Liver (tissue), 9 donors: ENCODE data around the gene RSPH6A. TPM values are rescaled to one million over a fixed set of nuclear protein-coding genes. Genes with fewer than 3 reads are reported as not detected.

ENCODE experiments used
- DNase-seq: peaks from one replicate; pipeline ENCODE4 v3.0.0-alpha.2; 2017; ENCODE audit warnings: low spot score
- H3K27ac ChIP-seq, 2 donors: one replicate each; pipeline ENCODE4 v1.7.0; 2013; ENCODE audit warnings: inconsistent platforms in 2 of 2, low read length in 2 of 2, control low read depth in 1 of 2, low read depth in 1 of 2, mild to moderate bottlenecking in 1 of 2
- H3K27me3 ChIP-seq, 4 donors: one replicate each; pipeline versions ENCODE4 v1.6.1 to v1.7.0; 2013; ENCODE audit warnings: low read length in 3 of 4, inconsistent platforms in 1 of 4, mild to moderate bottlenecking in 1 of 4, moderate library complexity in 1 of 4; ENCODE audit not compliant: control insufficient read depth in 4 of 4, insufficient read depth in 4 of 4
- H3K36me3 ChIP-seq, 4 donors: one replicate each; pipeline versions ENCODE4 v1.6.1 to v1.7.0; 2013; ENCODE audit warnings: low read length in 3 of 4, mild to moderate bottlenecking in 3 of 4, low read depth in 1 of 4, moderate library complexity in 1 of 4; ENCODE audit not compliant: control insufficient read depth in 4 of 4, insufficient read depth in 3 of 4
- H3K4me1 ChIP-seq, 4 donors: one replicate each; pipeline versions ENCODE4 v1.6.1 to v1.7.0; 2013; ENCODE audit warnings: low read length in 3 of 4, mild to moderate bottlenecking in 3 of 4, moderate library complexity in 1 of 4; ENCODE audit not compliant: control insufficient read depth in 4 of 4, insufficient read depth in 4 of 4
- H3K4me3 ChIP-seq, 3 donors: one replicate each; pipeline versions ENCODE4 v1.6.1 to v1.7.0; 2013; ENCODE audit warnings: low read length in 3 of 3, control low read depth in 1 of 3, low read depth in 1 of 3, mild to moderate bottlenecking in 1 of 3
- H3K9ac ChIP-seq, 2 donors: one replicate each; pipeline ENCODE4 v1.7.0; 2013; ENCODE audit warnings: low read length in 2 of 2, mild to moderate bottlenecking in 2 of 2, moderate library complexity in 2 of 2, control low read depth in 1 of 2, low read depth in 1 of 2
- H3K9me3 ChIP-seq, 4 donors: one replicate each; pipeline versions ENCODE4 v1.6.1 to v1.7.0; 2013; ENCODE audit warnings: low read length in 3 of 4; ENCODE audit not compliant: control insufficient read depth in 4 of 4
- ATF3 ChIP-seq: IDR thresholded peaks from 2 replicates; pipeline ENCODE4 v1.6.1; 2016; ENCODE audit warnings: antibody characterized with exemption
- CTCF ChIP-seq: fragments of 150-350 bp; IDR thresholded peaks from 2 replicates; pipeline ENCODE4 v1.5.1; 2017; ENCODE audit warnings: improper control_type of control experiment, low read depth, low read length; ENCODE audit not compliant: missing input control
- EGR1 ChIP-seq, 2 donors: IDR thresholded peaks; 2 replicates each; pipeline ENCODE4 v1.6.1; 2016 to 2018; ENCODE audit warnings: antibody characterized with exemption in 2 of 2, low read depth in 2 of 2
- FOXA1 ChIP-seq: IDR thresholded peaks from 2 replicates; pipeline ENCODE4 v1.6.1; 2016; ENCODE audit warnings: antibody characterized with exemption
- GABPA ChIP-seq, 2 donors: IDR thresholded peaks in 1 of 2; conservative IDR thresholded peaks in 1 of 2; 2 replicates each; pipeline ENCODE4 v1.6.1; 2016; ENCODE audit warnings: antibody characterized with exemption in 2 of 2, mild to moderate bottlenecking in 1 of 2, moderate library complexity in 1 of 2
- HNF4G ChIP-seq: IDR thresholded peaks from 2 replicates; pipeline ENCODE4 v1.6.1; 2016; ENCODE audit warnings: antibody characterized with exemption
- RAD21 ChIP-seq, 2 donors: IDR thresholded peaks; 2 replicates each; pipeline ENCODE4 v1.6.1; 2016; ENCODE audit warnings: antibody characterized with exemption in 2 of 2, mild to moderate bottlenecking in 2 of 2
- SP1 ChIP-seq: IDR thresholded peaks from 2 replicates; pipeline ENCODE4 v1.6.1; 2018; ENCODE audit warnings: antibody characterized with exemption, mild to moderate bottlenecking
- YY1 ChIP-seq: IDR thresholded peaks from 2 replicates; pipeline ENCODE4 v1.6.1; 2016; ENCODE audit warnings: antibody characterized with exemption, mild to moderate bottlenecking
- WGBS: extraction: QIAGEN DNeasy Blood & Tissue Kit; methylation state at CpG from one replicate; pipeline ENCODE4 v1.1.7; 2013; 5-methylcytosine and 5-hydroxymethylcytosine counted together
- polyA plus RNA-seq, 2 donors: library from polyadenylated mRNA; stranded (reverse) in 1 of 2; unstranded in 1 of 2; fragments of 200-250 nt in 1 of 2; fragments of >200 nt in 1 of 2; fragmentation: Nextera tagmentation in 1 of 2; extraction: Ambion mirVana in 1 of 2; gene quantifications; one replicate each; pipeline versions ENCODE4 v1.2.1 to v1.2.3, GENCODE V29; 2013 to 2015
- total RNA-seq, 2 donors: library from RNA; depleted of rRNA; stranded (reverse); fragments of >200 nt; gene quantifications; one replicate each; pipeline ENCODE4 v1.2.3, GENCODE V29; 2014
- TF ChIP-seq, protein P1 (sequence below): IDR thresholded peaks from 2 replicates; pipeline ENCODE4 v1.6.1; 2016; ENCODE audit warnings: antibody characterized with exemption
- TF ChIP-seq, protein P2 (sequence below): IDR thresholded peaks from 2 replicates; pipeline ENCODE4 v1.6.1; 2016; ENCODE audit warnings: antibody characterized with exemption, mild to moderate bottlenecking
- donor health status: healthy.
- donor health status: healthy.
- donor health status: healthy.
- donor health status: healthy.
- donor health status: healthy.

RSPH6A gene
- total and polyA plus RNA-seq, 4 donors = 0.08 TPM; not detected in 3

- TF ChIP-seq CTCF (peak; percentile 81), SP1 (peak; percentile 93)
Observed at GRCh38 chr19:45770192-45771101, 44.7 kb downstream of the RSPH6A start (continued).

- no peaks in the 10 kb centered on the region for H3K27me3 ChIP-seq
- no peaks in the 10 kb centered on the region for H3K9me3 ChIP-seq
- peak overlapping the region; percentile 61 to 64 (median 62) for H3K4me3 ChIP-seq
- peaks cover 9 to 63% (median 29%) of the 10 kb centered on the region in 4 donors for H3K4me1 ChIP-seq
- peak overlapping the region; percentile 32 to 83 for H3K9ac ChIP-seq
- WGBS = under 1% methylated on average over 28 of the region's 28 CpGs
- no peak for TF ChIP-seq RAD21 (IDR thresholded peaks at IDR 0.05)
- no peak for TF ChIP-seq EGR1 (IDR thresholded peaks at IDR 0.05; ENCODE audit: low read depth in 2 of 2)
- TF ChIP-seq, protein P1, sequence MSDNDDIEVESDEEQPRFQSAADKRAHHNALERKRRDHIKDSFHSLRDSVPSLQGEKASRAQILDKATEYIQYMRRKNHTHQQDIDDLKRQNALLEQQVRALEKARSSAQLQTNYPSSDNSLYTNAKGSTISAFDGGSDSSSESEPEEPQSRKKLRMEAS = no peak
- no peak for TF ChIP-seq GABPA (IDR thresholded peaks at IDR 0.05 in 1 of 2, conservative IDR thresholded peaks at IDR 0.05 in 1 of 2)
- TF ChIP-seq YY1 = no peak
- TF ChIP-seq CTCF = no peak
- TF ChIP-seq SP1 = no peak
- TF ChIP-seq, protein P2, sequence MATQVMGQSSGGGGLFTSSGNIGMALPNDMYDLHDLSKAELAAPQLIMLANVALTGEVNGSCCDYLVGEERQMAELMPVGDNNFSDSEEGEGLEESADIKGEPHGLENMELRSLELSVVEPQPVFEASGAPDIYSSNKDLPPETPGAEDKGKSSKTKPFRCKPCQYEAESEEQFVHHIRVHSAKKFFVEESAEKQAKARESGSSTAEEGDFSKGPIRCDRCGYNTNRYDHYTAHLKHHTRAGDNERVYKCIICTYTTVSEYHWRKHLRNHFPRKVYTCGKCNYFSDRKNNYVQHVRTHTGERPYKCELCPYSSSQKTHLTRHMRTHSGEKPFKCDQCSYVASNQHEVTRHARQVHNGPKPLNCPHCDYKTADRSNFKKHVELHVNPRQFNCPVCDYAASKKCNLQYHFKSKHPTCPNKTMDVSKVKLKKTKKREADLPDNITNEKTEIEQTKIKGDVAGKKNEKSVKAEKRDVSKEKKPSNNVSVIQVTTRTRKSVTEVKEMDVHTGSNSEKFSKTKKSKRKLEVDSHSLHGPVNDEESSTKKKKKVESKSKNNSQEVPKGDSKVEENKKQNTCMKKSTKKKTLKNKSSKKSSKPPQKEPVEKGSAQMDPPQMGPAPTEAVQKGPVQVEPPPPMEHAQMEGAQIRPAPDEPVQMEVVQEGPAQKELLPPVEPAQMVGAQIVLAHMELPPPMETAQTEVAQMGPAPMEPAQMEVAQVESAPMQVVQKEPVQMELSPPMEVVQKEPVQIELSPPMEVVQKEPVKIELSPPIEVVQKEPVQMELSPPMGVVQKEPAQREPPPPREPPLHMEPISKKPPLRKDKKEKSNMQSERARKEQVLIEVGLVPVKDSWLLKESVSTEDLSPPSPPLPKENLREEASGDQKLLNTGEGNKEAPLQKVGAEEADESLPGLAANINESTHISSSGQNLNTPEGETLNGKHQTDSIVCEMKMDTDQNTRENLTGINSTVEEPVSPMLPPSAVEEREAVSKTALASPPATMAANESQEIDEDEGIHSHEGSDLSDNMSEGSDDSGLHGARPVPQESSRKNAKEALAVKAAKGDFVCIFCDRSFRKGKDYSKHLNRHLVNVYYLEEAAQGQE = no peak
- no peak for TF ChIP-seq FOXA1
- no peak for TF ChIP-seq ATF3
- no peak for TF ChIP-seq HNF4G
- peaks cover 0 to 2% (median 0%) of the 10 kb centered on the region in 4 donors for H3K36me3 ChIP-seq
- no peak for DNase-seq
- peak overlapping the region; percentile 86 to 92 for H3K27ac ChIP-seq
Observed at GRCh38 chr19:45769821-45770191, 45.3 kb downstream of the RSPH6A start.
